ENCODE measurements around the gene CHST10. TPM values are rescaled to one million over a fixed set of nuclear protein-coding genes. Genes with fewer than 3 reads are reported as not detected.

The CHST10 gene
- polyA plus RNA-seq, 4 donors, result 0.27 to 3.3 (median 2.3) TPM; not detected in 1

DNA sequence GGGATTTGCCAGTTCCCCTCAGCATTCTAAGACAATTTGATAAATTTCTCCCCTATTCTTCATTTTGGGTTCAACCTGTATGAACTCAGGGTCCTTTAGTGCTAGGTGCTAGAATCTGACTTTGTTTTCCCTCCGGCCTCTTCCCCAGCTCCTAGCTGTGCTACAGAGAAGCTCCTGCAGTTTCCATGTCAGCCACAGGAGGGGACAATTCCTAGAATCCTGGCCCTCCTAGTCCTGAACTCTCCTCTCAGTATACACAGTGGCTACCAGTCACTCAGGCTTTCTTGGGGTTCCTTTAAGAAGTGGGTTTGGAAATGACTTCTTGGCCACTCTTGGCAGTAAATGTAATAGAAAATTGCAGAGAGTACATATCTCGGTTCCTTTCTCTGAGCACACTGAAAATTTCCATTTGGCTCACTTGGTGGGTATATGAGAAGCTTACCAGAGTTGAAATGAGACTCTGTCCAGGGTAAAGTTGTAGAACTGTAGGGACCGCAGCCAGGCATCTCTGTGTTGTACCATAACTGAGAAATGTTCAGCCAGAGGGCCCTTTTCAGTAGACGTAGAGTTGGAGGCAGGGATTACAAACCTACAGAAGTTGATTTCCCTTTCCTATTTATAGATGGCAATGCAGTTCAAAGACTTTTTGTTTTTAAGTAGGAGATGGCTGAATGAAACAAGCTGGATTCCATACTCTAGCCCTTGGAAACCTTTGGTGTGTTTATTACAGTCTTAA is 5.0 kb upstream of the CHST10 start:
- Histone ChIP-seq H3K4me1 (ENCODE audit: control insufficient read depth in 3 of 3, insufficient read depth in 2 of 3, low read depth in 1 of 3, low read length in 2 of 3) (peaks cover 0 to 4% (median 0%) of the 10 kb centered on the region in 3 donors), H3K9me3 (ENCODE audit: control insufficient read depth in 2 of 2, insufficient read depth in 1 of 2, low read depth in 1 of 2, low read length in 1 of 2) (no peaks in the 10 kb centered on the region), H3K4me3 (ENCODE audit: low read depth in 1 of 3, low read length in 3 of 3) (no peak overlapping the region), H3K27me3 (ENCODE audit: control insufficient read depth in 3 of 3, insufficient read depth in 3 of 3, low read length in 3 of 3) (no peaks in the 10 kb centered on the region), H3K36me3 (ENCODE audit: control insufficient read depth in 3 of 3, insufficient read depth in 2 of 3, low read depth in 1 of 3, low read length in 3 of 3) (no peaks in the 10 kb centered on the region), H3K27ac (ENCODE audit: low read depth in 1 of 3, low read length in 2 of 3) (no peak overlapping the region)
- 85 to 87% (median 85%) methylated on average over 4 of the region's 4 CpGs for whole genome bisulfite sequencing, 3 donors
- DNase-seq, result peak; percentile 26 to 40
- FAIRE-seq, result no peak

DNA sequence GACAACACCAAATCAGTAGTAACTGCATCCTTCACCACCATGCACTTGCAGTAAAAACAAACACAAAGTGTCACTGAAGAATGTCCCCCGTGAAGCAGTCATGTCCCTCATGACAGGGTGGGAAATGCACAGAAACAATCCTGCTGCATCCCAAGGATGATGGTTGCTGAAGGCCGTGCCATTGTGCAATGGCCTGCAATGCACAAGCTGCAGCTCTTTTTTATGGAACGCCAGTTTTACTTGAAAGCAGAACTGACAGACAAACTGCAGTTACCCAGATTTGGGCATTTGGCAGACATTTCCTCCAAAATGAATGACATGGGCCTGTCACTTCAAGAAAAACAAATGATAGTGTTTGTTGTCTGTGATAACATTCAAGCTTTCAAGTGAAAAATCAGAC is 2.4 kb upstream of the CHST10 start:
- DNase-seq, result no peak
- Histone ChIP-seq H3K36me3 (ENCODE audit: control insufficient read depth in 3 of 3, insufficient read depth in 2 of 3, low read depth in 1 of 3, low read length in 3 of 3) (no peaks in the 10 kb centered on the region), H3K4me1 (ENCODE audit: control insufficient read depth in 3 of 3, insufficient read depth in 2 of 3, low read depth in 1 of 3, low read length in 2 of 3) (peaks cover 0 to 4% (median 0%) of the 10 kb centered on the region in 3 donors), H3K27me3 (ENCODE audit: control insufficient read depth in 3 of 3, insufficient read depth in 3 of 3, low read length in 3 of 3) (no peaks in the 10 kb centered on the region), H3K27ac (ENCODE audit: low read depth in 1 of 3, low read length in 2 of 3) (no peak overlapping the region), H3K9me3 (ENCODE audit: control insufficient read depth in 2 of 2, insufficient read depth in 1 of 2, low read depth in 1 of 2, low read length in 1 of 2) (no peaks in the 10 kb centered on the region), H3K4me3 (ENCODE audit: low read depth in 1 of 3, low read length in 3 of 3) (no peak overlapping the region)
- 78 to 91% (median 85%) methylated on average over 3 of the region's 3 CpGs for WGBS, 3 donors
- FAIRE-seq, result no peak

DNA sequence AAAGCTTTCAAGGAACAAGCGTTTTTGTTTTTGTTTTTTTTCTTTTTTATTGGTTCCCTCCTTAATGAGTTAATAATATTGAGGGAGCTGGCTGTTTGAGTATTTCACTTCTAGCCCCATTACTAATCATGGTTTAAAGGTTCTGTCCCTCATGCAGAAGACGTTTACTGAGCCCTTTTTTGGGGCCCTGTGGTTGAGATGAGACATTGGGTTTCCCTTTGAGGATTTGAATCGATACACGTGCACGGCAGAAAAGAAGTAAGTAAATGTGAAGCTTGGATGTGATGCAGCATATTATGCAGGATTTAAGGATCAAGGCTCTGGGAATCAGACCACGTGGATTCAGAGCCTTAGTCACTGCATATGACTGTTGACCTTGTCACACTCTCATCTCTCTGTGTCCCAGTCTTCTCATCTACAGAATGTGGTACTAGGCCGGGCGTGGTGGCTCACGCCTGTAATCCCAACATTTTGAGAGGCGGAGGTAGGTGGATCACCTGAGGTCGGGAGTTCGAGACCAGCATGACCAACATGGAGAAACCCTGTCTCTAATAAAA is 1.0 kb upstream of the CHST10 start:
- no peak overlapping the region for H3K4me3 ChIP-seq (ENCODE audit: low read depth in 1 of 3, low read length in 3 of 3)
- no peaks in the 10 kb centered on the region for H3K27me3 ChIP-seq (ENCODE audit: control insufficient read depth in 3 of 3, insufficient read depth in 3 of 3, low read length in 3 of 3)
- H3K9me3 ChIP-seq (ENCODE audit: control insufficient read depth in 2 of 2, insufficient read depth in 1 of 2, low read depth in 1 of 2, low read length in 1 of 2), result no peaks in the 10 kb centered on the region
- H3K27ac ChIP-seq (ENCODE audit: low read depth in 1 of 3, low read length in 2 of 3), result no peak overlapping the region
- peaks cover 0 to 3% (median 0%) of the 10 kb centered on the region in 3 donors for H3K36me3 ChIP-seq (ENCODE audit: control insufficient read depth in 3 of 3, insufficient read depth in 2 of 3, low read depth in 1 of 3, low read length in 3 of 3)
- 67 to 75% (median 71%) methylated on average over 12 of the region's 12 CpGs for WGBS, 3 donors
- FAIRE-seq (no peak), DNase-seq (peak in 1 of 2 donors; percentile 10)
- H3K4me1 ChIP-seq (ENCODE audit: control insufficient read depth in 3 of 3, insufficient read depth in 2 of 3, low read depth in 1 of 3, low read length in 2 of 3), result peaks cover 0 to 4% (median 0%) of the 10 kb centered on the region in 3 donors

DNA sequence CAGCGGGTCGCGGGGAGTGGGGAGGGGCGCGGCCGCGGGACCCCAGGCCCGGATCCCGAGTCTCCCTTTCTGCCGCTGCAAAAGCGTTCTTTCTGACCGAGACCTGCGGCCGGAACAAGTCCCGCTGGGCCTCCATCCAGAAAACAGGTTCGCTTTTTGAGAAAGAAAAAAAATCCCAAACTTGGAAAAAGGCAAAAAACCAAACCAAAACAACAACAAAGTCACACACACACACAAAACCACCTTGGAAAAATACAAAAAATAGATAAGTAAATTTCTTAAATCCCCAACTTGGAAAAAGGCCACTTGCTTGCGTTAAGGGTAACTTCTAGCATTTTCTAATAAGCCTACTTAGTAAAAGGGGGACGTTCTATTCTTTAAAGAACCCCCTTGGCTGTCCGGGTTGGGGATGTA is 250 bp upstream of the CHST10 start:
- H3K36me3 ChIP-seq (ENCODE audit: control insufficient read depth in 3 of 3, insufficient read depth in 2 of 3, low read depth in 1 of 3, low read length in 3 of 3), result peaks cover 0 to 3% (median 0%) of the 10 kb centered on the region in 3 donors
- H3K4me1 ChIP-seq (ENCODE audit: control insufficient read depth in 3 of 3, insufficient read depth in 2 of 3, low read depth in 1 of 3, low read length in 2 of 3), result peaks cover 0 to 4% (median 0%) of the 10 kb centered on the region in 3 donors
- DNase-seq (no peak), FAIRE-seq (no peak)
- H3K9me3 ChIP-seq (ENCODE audit: control insufficient read depth in 2 of 2, insufficient read depth in 1 of 2, low read depth in 1 of 2, low read length in 1 of 2), result no peaks in the 10 kb centered on the region
- WGBS, 3 donors, result 3 to 7% (median 6%) methylated on average over 18 to 19 of the region's 19 CpGs
- no peaks in the 10 kb centered on the region for H3K27me3 ChIP-seq (ENCODE audit: control insufficient read depth in 3 of 3, insufficient read depth in 3 of 3, low read length in 3 of 3)
- peak overlapping the region; percentile 49 to 74 (median 55) for H3K4me3 ChIP-seq (ENCODE audit: low read depth in 1 of 3, low read length in 3 of 3)
- no peak overlapping the region for H3K27ac ChIP-seq (ENCODE audit: low read depth in 1 of 3, low read length in 2 of 3)

DNA sequence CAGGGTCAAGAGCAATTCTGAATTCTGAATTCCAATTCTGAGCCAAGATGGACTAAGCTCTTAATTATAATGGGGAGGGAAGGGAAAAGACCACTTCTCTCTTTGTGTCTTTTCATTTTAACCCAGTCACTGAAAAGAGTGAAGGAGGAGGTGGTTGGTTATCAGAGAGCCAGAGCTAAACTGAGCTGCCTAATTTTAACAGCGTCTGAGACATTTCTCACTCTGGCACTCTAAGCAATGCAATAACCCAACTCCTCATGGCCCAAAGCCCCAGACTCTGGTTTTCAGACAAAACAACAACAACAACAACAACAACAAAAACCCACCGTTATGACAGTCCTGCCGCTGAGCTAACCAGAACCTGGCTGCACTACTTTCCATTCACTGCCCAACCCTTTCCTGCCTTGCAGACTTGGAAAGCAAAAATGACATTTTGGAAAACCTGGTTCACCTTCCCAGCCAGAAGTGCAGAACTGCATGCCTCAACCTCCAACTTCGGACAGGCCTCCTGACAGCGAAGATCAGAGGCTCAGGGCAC is 1.0 kb downstream of the CHST10 start:
- Histone ChIP-seq H3K27me3 (ENCODE audit: control insufficient read depth in 3 of 3, insufficient read depth in 3 of 3, low read length in 3 of 3) (no peaks in the 10 kb centered on the region), H3K36me3 (ENCODE audit: control insufficient read depth in 3 of 3, insufficient read depth in 2 of 3, low read depth in 1 of 3, low read length in 3 of 3) (peaks cover 0 to 3% (median 0%) of the 10 kb centered on the region in 3 donors), H3K27ac (ENCODE audit: low read depth in 1 of 3, low read length in 2 of 3) (no peak overlapping the region), H3K9me3 (ENCODE audit: control insufficient read depth in 2 of 2, insufficient read depth in 1 of 2, low read depth in 1 of 2, low read length in 1 of 2) (no peaks in the 10 kb centered on the region), H3K4me1 (ENCODE audit: control insufficient read depth in 3 of 3, insufficient read depth in 2 of 3, low read depth in 1 of 3, low read length in 2 of 3) (peaks cover 0 to 4% (median 0%) of the 10 kb centered on the region in 3 donors), H3K4me3 (ENCODE audit: low read depth in 1 of 3, low read length in 3 of 3) (peak overlapping the region in 2 of 3 donors; percentile 55 to 74)
- no peak for DNase-seq
- 6 to 20% (median 10%) methylated on average over 5 of the region's 5 CpGs for WGBS, 3 donors
- no peak for FAIRE-seq

DNA sequence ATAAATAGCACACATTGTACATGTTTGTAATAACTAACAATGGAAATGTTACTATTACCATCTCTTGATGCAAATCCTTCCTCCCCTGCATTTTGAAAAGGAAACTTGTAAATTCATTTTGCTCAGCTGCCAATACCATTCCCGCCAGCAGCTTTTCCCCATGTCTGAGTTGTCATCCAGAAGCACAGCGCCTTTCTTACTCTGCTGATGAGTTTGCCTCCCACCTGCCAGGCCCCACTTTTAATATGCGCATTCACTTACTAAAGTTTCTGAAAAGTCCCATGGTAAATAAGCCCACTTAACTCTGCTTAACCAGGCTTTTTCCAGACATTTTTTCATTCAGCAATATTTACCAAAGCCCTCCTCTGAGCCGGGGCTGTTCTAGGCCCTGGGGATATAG is 3.9 kb downstream of the CHST10 start:
- DNase-seq (no peak), FAIRE-seq (no peak)
- H3K4me1 ChIP-seq (ENCODE audit: control insufficient read depth in 3 of 3, insufficient read depth in 2 of 3, low read depth in 1 of 3, low read length in 2 of 3), result peaks cover 0 to 4% (median 0%) of the 10 kb centered on the region in 3 donors
- no peak overlapping the region for H3K27ac ChIP-seq (ENCODE audit: low read depth in 1 of 3, low read length in 2 of 3)
- H3K27me3 ChIP-seq (ENCODE audit: control insufficient read depth in 3 of 3, insufficient read depth in 3 of 3, low read length in 3 of 3), result no peaks in the 10 kb centered on the region
- H3K36me3 ChIP-seq (ENCODE audit: control insufficient read depth in 3 of 3, insufficient read depth in 2 of 3, low read depth in 1 of 3, low read length in 3 of 3), result peaks cover 0 to 5% (median 0%) of the 10 kb centered on the region in 3 donors
- H3K9me3 ChIP-seq (ENCODE audit: control insufficient read depth in 2 of 2, insufficient read depth in 1 of 2, low read depth in 1 of 2, low read length in 1 of 2), result no peaks in the 10 kb centered on the region
- H3K4me3 ChIP-seq (ENCODE audit: low read depth in 1 of 3, low read length in 3 of 3), result no peak overlapping the region
- 93 to 96% (median 94%) methylated on average over 4 of the region's 4 CpGs for WGBS, 3 donors

DNA sequence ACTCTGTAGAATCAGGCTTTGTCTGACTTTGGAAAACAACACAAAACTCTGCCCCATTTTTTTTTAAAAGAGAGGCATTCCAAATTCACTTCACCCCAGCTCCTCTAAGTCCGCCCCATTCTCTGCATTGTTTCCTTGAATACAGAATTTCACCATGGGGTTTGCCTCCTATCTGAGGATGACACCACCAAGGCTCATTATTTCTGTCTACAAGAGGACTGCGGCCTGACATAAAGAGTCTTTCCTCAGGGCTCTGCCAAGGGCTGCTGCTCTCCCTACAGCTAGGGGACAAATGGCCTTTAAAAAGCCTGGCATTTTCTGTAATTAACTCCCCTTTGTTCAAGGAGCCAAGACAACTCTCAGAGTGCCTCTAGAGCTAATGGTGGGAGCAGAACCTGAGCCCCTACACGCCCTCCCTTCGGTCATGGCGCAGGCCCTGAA is 4.6 kb downstream of the CHST10 start:
- no peak for FAIRE-seq

DNA sequence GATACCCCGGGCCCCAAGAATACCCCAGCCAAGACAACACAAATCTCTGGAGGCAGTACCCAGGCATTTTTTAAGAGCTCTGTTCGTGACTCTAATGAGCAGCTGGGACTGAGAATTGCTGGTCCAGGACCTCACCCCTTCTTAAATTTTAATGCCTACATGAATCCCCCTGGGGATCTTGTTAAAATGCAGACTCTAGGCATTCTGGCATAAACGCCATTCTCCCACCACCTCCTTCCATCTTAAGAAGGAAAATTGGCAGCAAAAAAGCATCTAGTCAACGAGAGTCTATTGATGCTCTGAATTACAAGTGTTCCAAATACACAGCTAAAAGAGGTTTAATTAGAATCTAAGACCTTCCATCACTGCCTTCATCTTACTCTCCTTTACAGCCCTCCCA is 5.0 kb downstream of the CHST10 start:
- no peaks in the 10 kb centered on the region for H3K9me3 ChIP-seq (ENCODE audit: control insufficient read depth in 2 of 2, insufficient read depth in 1 of 2, low read depth in 1 of 2, low read length in 1 of 2)
- H3K36me3 ChIP-seq (ENCODE audit: control insufficient read depth in 3 of 3, insufficient read depth in 2 of 3, low read depth in 1 of 3, low read length in 3 of 3), result peaks cover 0 to 5% (median 0%) of the 10 kb centered on the region in 3 donors
- no peaks in the 10 kb centered on the region for H3K27me3 ChIP-seq (ENCODE audit: control insufficient read depth in 3 of 3, insufficient read depth in 3 of 3, low read length in 3 of 3)
- H3K27ac ChIP-seq (ENCODE audit: low read depth in 1 of 3, low read length in 2 of 3), result no peak overlapping the region
- FAIRE-seq (no peak), DNase-seq (no peak)
- WGBS, 3 donors, result 79 to 92% (median 89%) methylated on average over 4 of the region's 4 CpGs
- no peaks in the 10 kb centered on the region for H3K4me1 ChIP-seq (ENCODE audit: control insufficient read depth in 3 of 3, insufficient read depth in 2 of 3, low read depth in 1 of 3, low read length in 2 of 3)
- H3K4me3 ChIP-seq (ENCODE audit: low read depth in 1 of 3, low read length in 3 of 3), result no peak overlapping the region

More for the DNA sequence above, 4.6 kb downstream of the CHST10 start:
- 94 to 99% (median 96%) methylated on average over 5 of the region's 5 CpGs for WGBS, 3 donors
- no peak overlapping the region for H3K27ac ChIP-seq (ENCODE audit: low read depth in 1 of 3, low read length in 2 of 3)
- no peak overlapping the region for H3K4me3 ChIP-seq (ENCODE audit: low read depth in 1 of 3, low read length in 3 of 3)
- H3K4me1 ChIP-seq (ENCODE audit: control insufficient read depth in 3 of 3, insufficient read depth in 2 of 3, low read depth in 1 of 3, low read length in 2 of 3), result peaks cover 0 to 2% (median 0%) of the 10 kb centered on the region in 3 donors
- H3K27me3 ChIP-seq (ENCODE audit: control insufficient read depth in 3 of 3, insufficient read depth in 3 of 3, low read length in 3 of 3), result no peaks in the 10 kb centered on the region
- peaks cover 0 to 5% (median 0%) of the 10 kb centered on the region in 3 donors for H3K36me3 ChIP-seq (ENCODE audit: control insufficient read depth in 3 of 3, insufficient read depth in 2 of 3, low read depth in 1 of 3, low read length in 3 of 3)
- no peaks in the 10 kb centered on the region for H3K9me3 ChIP-seq (ENCODE audit: control insufficient read depth in 2 of 2, insufficient read depth in 1 of 2, low read depth in 1 of 2, low read length in 1 of 2)
- no peak for DNase-seq

Measured in small intestine (tissue), 7 donors.